CD4-positive, alpha-beta T cell (primary cell): ENCODE results near the gene USP47. TPM values are rescaled to one million over a fixed set of nuclear protein-coding genes. Genes with fewer than 3 reads are reported as not detected.

Experiments
- ATAC-seq: fragments of 200-7000 bp; cut with Tn5 transposase; one replicate; pipeline ENCODE4 v1.10.0; 2022; ENCODE audit warnings: mild to moderate bottlenecking; ENCODE audit not compliant: poor library complexity
- CTCF ChIA-PET: fragments of 350-600 bp; sonication (Branson Sonifier 250); formaldehyde crosslinking; loops from one replicate; lab custom pipeline; 2021; ENCODE audit warnings: antibody characterized with exemption, inconsistent platforms; lab: Charles Lee
- POLR2A ChIA-PET: fragments of 350-600 bp; sonication (Branson Sonifier 250); formaldehyde crosslinking; loops from one replicate; lab custom pipeline; 2021; ENCODE audit warnings: antibody characterized with exemption, inconsistent platforms; lab: Charles Lee
- DNase-seq, 14 experiments: peaks; one replicate each; pipeline ENCODE4 v3.0.0-alpha.2; 2013 to 2020; ENCODE audit warnings: mixed read lengths in 2 of 14
- H3K27ac ChIP-seq, 2 donors: one replicate each; pipeline versions ENCODE4 v1.5.1 to v1.7.0; 2013; ENCODE audit warnings: low read length in 2 of 2, low read depth in 1 of 2, mild to moderate bottlenecking in 1 of 2
- H3K27me3 ChIP-seq, 2 experiments: 1 replicate in 1 of 2; 2 replicates in 1 of 2; pipeline versions ENCODE4 v1.6.1 to v1.7.0; 2013; ENCODE audit warnings: low read length in 2 of 2, control low read depth in 1 of 2, mild to moderate bottlenecking in 1 of 2, moderate library complexity in 1 of 2; ENCODE audit not compliant: insufficient read depth in 2 of 2, control insufficient read depth in 1 of 2
- H3K36me3 ChIP-seq: one replicate; pipeline ENCODE4 v1.6.1; 2013; ENCODE audit warnings: low read length, control low read depth; ENCODE audit not compliant: insufficient read depth
- H3K4me1 ChIP-seq: one replicate; pipeline ENCODE4 v1.6.1; 2013; ENCODE audit warnings: low read length, control low read depth; ENCODE audit not compliant: insufficient read depth
- H3K4me3 ChIP-seq: one replicate; pipeline ENCODE4 v1.5.1; 2013; ENCODE audit warnings: mild to moderate bottlenecking, low read length, moderate library complexity
- H3K9me3 ChIP-seq, 2 experiments: 1 replicate in 1 of 2; 2 replicates in 1 of 2; pipeline versions ENCODE4 v1.6.1 to v1.7.0; 2013; ENCODE audit warnings: low read length in 2 of 2, mild to moderate bottlenecking in 2 of 2, control low read depth in 1 of 2, moderate library complexity in 1 of 2; ENCODE audit not compliant: control insufficient read depth in 1 of 2, insufficient read depth in 1 of 2
- H3K27ac Mint-ChIP-seq: one replicate; pipeline ENCODE4 v1.8.0; 2020; ENCODE audit warnings: mixed read lengths
- H3K27me3 Mint-ChIP-seq: one replicate; pipeline ENCODE4 v1.8.0; 2021; ENCODE audit warnings: mixed read lengths
- H3K36me3 Mint-ChIP-seq: one replicate; pipeline ENCODE4 v1.8.0; 2021; ENCODE audit warnings: low read depth, mixed read lengths
- H3K4me1 Mint-ChIP-seq: one replicate; pipeline ENCODE4 v1.8.0; 2021; ENCODE audit warnings: low read depth, mixed read lengths
- H3K4me3 Mint-ChIP-seq: one replicate; pipeline ENCODE4 v1.8.0; 2020; ENCODE audit warnings: mild to moderate bottlenecking, mixed read lengths
- H3K9me3 Mint-ChIP-seq: one replicate; pipeline ENCODE4 v1.8.0; 2020; ENCODE audit warnings: mixed read lengths
- CTCF ChIP-seq: fragments of 200-600 bp; IDR thresholded peaks from one replicate; pipeline ENCODE4 v1.8.0; 2022; ENCODE audit warnings: antibody characterized with exemption, mild to moderate bottlenecking
- intact Hi-C, 2 experiments: fragments of 100-400 bp; cut with DNase I in 1 of 2; cut with micrococcal nuclease in 1 of 2; formaldehyde crosslinking; loops; one replicate each; pipeline versions ENCODE4 v1.15.1 to v1.9.0; 2023 to 2025; cut with DNase I, micrococcal nuclease
- total RNA-seq, 174 experiments: library from RNA in 2 of 174; stranded (reverse) in 2 of 174; gene quantifications; one replicate each; pipeline ENCODE4 v1.2.3 and lab custom pipeline; 2021 to 2026

Gene USP47
- total RNA-seq, 2 experiments from 2014 or later = 97.0 to 100 TPM

- peaks cover 2% of the 10 kb centered on the region for H3K4me1 ChIP-seq
- H3K4me3 Mint-ChIP-seq = no peak overlapping the region
- no peaks in the 10 kb centered on the region for H3K9me3 ChIP-seq
- no peak overlapping the region for H3K4me3 ChIP-seq
- DNase-seq (no peak), ATAC-seq (no peak)
- no peak overlapping the region for H3K27ac Mint-ChIP-seq
- no peaks in the 10 kb centered on the region for H3K36me3 ChIP-seq
- no peaks in the 10 kb centered on the region for H3K9me3 Mint-ChIP-seq
- peaks cover 42% of the 10 kb centered on the region for H3K27me3 Mint-ChIP-seq
- CTCF ChIA-PET = no interaction called here
- no peak overlapping the region for H3K27ac ChIP-seq
- no peak for TF ChIP-seq CTCF
- POLR2A ChIA-PET = no interaction called here
- peaks cover 5% of the 10 kb centered on the region for H3K4me1 Mint-ChIP-seq
- H3K36me3 Mint-ChIP-seq = no peaks in the 10 kb centered on the region
- intact Hi-C loops = no loop called here
- H3K27me3 ChIP-seq = peaks cover 0 to 4% of the 10 kb centered on the region in 2 experiments
Observed at GRCh38 chr11:11993839-11994238, 152.1 kb downstream of the USP47 start.

DNA sequence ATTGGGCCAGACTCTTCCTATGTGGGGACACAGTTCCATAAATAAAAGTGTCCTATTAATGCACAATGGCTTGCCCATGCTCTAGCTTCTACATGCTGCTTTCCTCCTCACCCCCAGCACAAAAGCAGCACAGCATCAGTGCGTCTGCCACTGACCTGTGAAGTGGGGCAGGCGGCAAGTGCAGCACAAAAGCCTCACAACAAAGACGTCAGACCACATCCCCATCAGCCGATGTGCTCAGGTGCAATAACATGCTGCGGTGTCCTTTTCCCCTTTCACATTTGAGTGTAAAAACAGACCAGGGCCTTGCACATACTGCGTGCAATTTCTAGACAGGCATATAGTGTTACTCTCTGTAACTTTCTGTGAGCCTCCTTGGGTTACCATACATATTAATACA is 153.8 kb downstream of the USP47 start:
- CTCF ChIA-PET = interaction anchor here (1.1 kb wide), 1 partner anchor 8 kb away, joined by 3 read pairs; no protein-coding TSS in a partner anchor
- H3K27ac ChIP-seq = no peak overlapping the region
- Mint-ChIP-seq H3K9me3 (no peaks in the 10 kb centered on the region), H3K4me3 (no peak overlapping the region), H3K4me1 (peaks cover 5% of the 10 kb centered on the region), H3K36me3 (no peaks in the 10 kb centered on the region), H3K27ac (no peak overlapping the region), H3K27me3 (peaks cover 51% of the 10 kb centered on the region)
- ATAC-seq = peak; percentile 34
- H3K4me1 ChIP-seq = peaks cover 3% of the 10 kb centered on the region
- no peaks in the 10 kb centered on the region for H3K9me3 ChIP-seq
- peaks cover 0 to 6% of the 10 kb centered on the region in 2 experiments for H3K27me3 ChIP-seq
- no peak for TF ChIP-seq CTCF
- no peak overlapping the region for H3K4me3 ChIP-seq
- intact Hi-C loops = no loop called here
- POLR2A ChIA-PET = no interaction called here
- DNase-seq = peak in 3 of 14 experiments; percentile 24 to 62 (median 37)
- H3K36me3 ChIP-seq = no peaks in the 10 kb centered on the region

- CTCF ChIA-PET = interaction anchor here (1.1 kb wide), 1 partner anchor 9 kb away, joined by 3 read pairs; no protein-coding TSS in a partner anchor
- POLR2A ChIA-PET = no interaction called here
- H3K27me3 ChIP-seq = peaks cover 0 to 6% of the 10 kb centered on the region in 2 experiments
- intact Hi-C loops = no loop called here
- ATAC-seq (no peak), DNase-seq (no peak)
- no peak for TF ChIP-seq CTCF
- H3K9me3 ChIP-seq = no peaks in the 10 kb centered on the region
- H3K27ac Mint-ChIP-seq = no peak overlapping the region
- H3K9me3 Mint-ChIP-seq = no peaks in the 10 kb centered on the region
- H3K36me3 ChIP-seq = no peaks in the 10 kb centered on the region
- no peak overlapping the region for H3K27ac ChIP-seq
- peaks cover 3% of the 10 kb centered on the region for H3K4me1 ChIP-seq
- H3K4me3 ChIP-seq = no peak overlapping the region
- H3K36me3 Mint-ChIP-seq = no peaks in the 10 kb centered on the region
- no peak overlapping the region for H3K4me3 Mint-ChIP-seq
- peaks cover 53% of the 10 kb centered on the region for H3K27me3 Mint-ChIP-seq
- peaks cover 5% of the 10 kb centered on the region for H3K4me1 Mint-ChIP-seq
Observed at GRCh38 chr11:11996321-11997048, 154.7 kb downstream of the USP47 start.
